A549 (cell line): ENCODE results near the gene EIF4G3.

Source experiments
- CHD4 ChIP-seq: fragments of 200-600 bp; sonication (generic); IDR thresholded peaks from 2 replicates; pipeline ENCODE4 v1.6.1; 2016; ENCODE audit warnings: antibody characterized with exemption, mild to moderate bottlenecking, borderline replicate concordance
- POLR2A ChIP-seq: IDR thresholded peaks from 2 replicates; pipeline ENCODE4 v1.6.1; 2012; ENCODE audit warnings: mild to moderate bottlenecking, low read length
- RAD21 ChIP-seq, 2 experiments: fragments of >200 bp in 1 of 2; sonication (Bioruptor Twin) in 1 of 2; formaldehyde crosslinking in 1 of 2; IDR thresholded peaks in 1 of 2; conservative IDR thresholded peaks in 1 of 2; 2 replicates in 1 of 2; 3 replicates in 1 of 2; pipeline ENCODE4 v1.6.1; 2012 to 2018; ENCODE audit warnings: inconsistent platforms in 1 of 2
- TF ChIP-seq, protein P1 (sequence below): IDR thresholded peaks from 2 replicates; pipeline ENCODE4 v1.6.1; 2012
- TF ChIP-seq, protein P2 (sequence below): fragments of >200 bp; sonication (Bioruptor Twin); formaldehyde crosslinking; IDR thresholded peaks from 3 replicates; pipeline ENCODE4 v1.5.1; 2016

DNA sequence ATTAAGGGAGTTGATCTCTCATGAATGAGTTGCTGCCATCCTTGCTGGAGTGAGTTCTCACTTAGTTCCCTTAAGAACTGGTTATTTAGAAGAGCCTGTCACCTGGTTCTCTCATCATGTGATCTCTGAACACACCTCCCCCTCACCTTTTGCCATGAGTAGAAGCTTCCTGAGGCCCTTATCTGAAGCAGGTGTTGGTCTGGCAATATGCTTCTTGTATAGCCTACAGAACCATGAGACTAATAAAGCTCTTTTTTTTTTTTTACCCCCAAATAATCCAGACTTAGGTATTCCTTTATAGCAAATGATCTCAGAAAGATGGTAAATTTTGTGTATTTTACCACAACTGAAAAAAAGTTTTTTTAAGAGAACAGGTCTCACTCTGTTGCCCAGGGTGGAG is 158.0 kb downstream of the EIF4G3 start:
- no peak for TF ChIP-seq POLR2A
- TF ChIP-seq RAD21 (conservative IDR thresholded peaks at IDR 0.05 in 1 of 2, IDR thresholded peaks at IDR 0.05 in 1 of 2), result no peak
- no peak for TF ChIP-seq CHD4
- TF ChIP-seq, protein P1, sequence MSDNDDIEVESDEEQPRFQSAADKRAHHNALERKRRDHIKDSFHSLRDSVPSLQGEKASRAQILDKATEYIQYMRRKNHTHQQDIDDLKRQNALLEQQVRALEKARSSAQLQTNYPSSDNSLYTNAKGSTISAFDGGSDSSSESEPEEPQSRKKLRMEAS, result no peak
- TF ChIP-seq, protein P2, sequence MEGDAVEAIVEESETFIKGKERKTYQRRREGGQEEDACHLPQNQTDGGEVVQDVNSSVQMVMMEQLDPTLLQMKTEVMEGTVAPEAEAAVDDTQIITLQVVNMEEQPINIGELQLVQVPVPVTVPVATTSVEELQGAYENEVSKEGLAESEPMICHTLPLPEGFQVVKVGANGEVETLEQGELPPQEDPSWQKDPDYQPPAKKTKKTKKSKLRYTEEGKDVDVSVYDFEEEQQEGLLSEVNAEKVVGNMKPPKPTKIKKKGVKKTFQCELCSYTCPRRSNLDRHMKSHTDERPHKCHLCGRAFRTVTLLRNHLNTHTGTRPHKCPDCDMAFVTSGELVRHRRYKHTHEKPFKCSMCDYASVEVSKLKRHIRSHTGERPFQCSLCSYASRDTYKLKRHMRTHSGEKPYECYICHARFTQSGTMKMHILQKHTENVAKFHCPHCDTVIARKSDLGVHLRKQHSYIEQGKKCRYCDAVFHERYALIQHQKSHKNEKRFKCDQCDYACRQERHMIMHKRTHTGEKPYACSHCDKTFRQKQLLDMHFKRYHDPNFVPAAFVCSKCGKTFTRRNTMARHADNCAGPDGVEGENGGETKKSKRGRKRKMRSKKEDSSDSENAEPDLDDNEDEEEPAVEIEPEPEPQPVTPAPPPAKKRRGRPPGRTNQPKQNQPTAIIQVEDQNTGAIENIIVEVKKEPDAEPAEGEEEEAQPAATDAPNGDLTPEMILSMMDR, result no peak
